Glutamatergic neuron (in vitro differentiated cells): ENCODE measurements around the gene ATXN2. TPM values are rescaled to one million over a fixed set of nuclear protein-coding genes. Genes with fewer than 3 reads are reported as not detected.

Source experiments
- DNase-seq: peaks from one replicate; pipeline ENCODE4 v3.0.0; 2022
- H3K27ac Mint-ChIP-seq: one replicate; pipeline ENCODE4 v1.8.0; 2020; ENCODE audit warnings: mild to moderate bottlenecking, mixed read lengths, inconsistent platforms; ENCODE audit not compliant: unreplicated experiment
- H3K27me3 Mint-ChIP-seq: one replicate; pipeline ENCODE4 v1.8.0; 2020; ENCODE audit warnings: mild to moderate bottlenecking, moderate library complexity, mixed read lengths, inconsistent platforms; ENCODE audit not compliant: unreplicated experiment
- H3K36me3 Mint-ChIP-seq: one replicate; pipeline ENCODE4 v1.8.0; 2020; ENCODE audit warnings: mild to moderate bottlenecking, mixed read lengths, inconsistent platforms; ENCODE audit not compliant: unreplicated experiment
- H3K4me1 Mint-ChIP-seq: one replicate; pipeline ENCODE4 v1.8.0; 2020; ENCODE audit warnings: mild to moderate bottlenecking, low read depth, mixed read lengths, inconsistent platforms; ENCODE audit not compliant: unreplicated experiment
- H3K4me3 Mint-ChIP-seq: one replicate; pipeline ENCODE4 v1.8.0; 2020; ENCODE audit warnings: mild to moderate bottlenecking, mixed read lengths, inconsistent platforms; ENCODE audit not compliant: unreplicated experiment
- H3K9me3 Mint-ChIP-seq: one replicate; pipeline ENCODE4 v1.8.0; 2020; ENCODE audit warnings: mild to moderate bottlenecking, moderate library complexity, mixed read lengths, inconsistent platforms; ENCODE audit not compliant: unreplicated experiment
- CTCF ChIP-seq: fragments of 200-600 bp; sonication (generic); IDR thresholded peaks from one replicate; pipeline ENCODE4 v1.5.0; 2021; ENCODE audit not compliant: partially characterized antibody, unreplicated experiment
- total RNA-seq: library from RNA; stranded (reverse); fragmentation: NEBNext Ultra II Directional; extraction: Animal tissue kit (Norgen Biotek cat#: 25700); gene quantifications from one replicate; pipeline ENCODE4 v1.2.1, GENCODE V29; 2021; ENCODE audit not compliant: unreplicated experiment

Gene ATXN2
- total RNA-seq, 1 donor from 2014 or later: 80.8 TPM

- H3K9me3 Mint-ChIP-seq: peaks cover 11% of the 10 kb centered on the region
- H3K4me3 Mint-ChIP-seq: no peak overlapping the region
- H3K36me3 Mint-ChIP-seq: no peaks in the 10 kb centered on the region
Observed at GRCh38 chr12:111444314-111444924, 154.7 kb downstream of the ATXN2 start.

GRCh38 chr12:111443586-111443985 is 155.5 kb downstream of the ATXN2 start:
- no peak for TF ChIP-seq CTCF
- no peak for DNase-seq
- H3K4me3 Mint-ChIP-seq: no peak overlapping the region
- H3K27ac Mint-ChIP-seq: peak overlapping the region; percentile 29
- H3K4me1 Mint-ChIP-seq: peaks cover 27% of the 10 kb centered on the region
- no peaks in the 10 kb centered on the region for H3K36me3 Mint-ChIP-seq
- H3K9me3 Mint-ChIP-seq: peaks cover 9% of the 10 kb centered on the region
- peaks cover 27% of the 10 kb centered on the region for H3K27me3 Mint-ChIP-seq

More at GRCh38 chr12:111444314-111444924, 154.7 kb downstream of the ATXN2 start:
- no peak for TF ChIP-seq CTCF
- DNase-seq: no peak
- peaks cover 24% of the 10 kb centered on the region for H3K27me3 Mint-ChIP-seq
- H3K27ac Mint-ChIP-seq: no peak overlapping the region
- H3K4me1 Mint-ChIP-seq: peaks cover 25% of the 10 kb centered on the region

- DNase-seq: no peak
- no peaks in the 10 kb centered on the region for H3K36me3 Mint-ChIP-seq
- no peak for TF ChIP-seq CTCF
- peaks cover 10% of the 10 kb centered on the region for H3K9me3 Mint-ChIP-seq
- H3K27ac Mint-ChIP-seq: peak overlapping the region; percentile 29
- H3K4me1 Mint-ChIP-seq: peaks cover 30% of the 10 kb centered on the region
- no peak overlapping the region for H3K4me3 Mint-ChIP-seq
- peaks cover 26% of the 10 kb centered on the region for H3K27me3 Mint-ChIP-seq
Observed at GRCh38 chr12:111443086-111443485, 156.0 kb downstream of the ATXN2 start.

- no peak for DNase-seq
- H3K36me3 Mint-ChIP-seq: no peaks in the 10 kb centered on the region
- peaks cover 24% of the 10 kb centered on the region for H3K27me3 Mint-ChIP-seq
- peaks cover 30% of the 10 kb centered on the region for H3K4me1 Mint-ChIP-seq
- no peak overlapping the region for H3K27ac Mint-ChIP-seq
- H3K4me3 Mint-ChIP-seq: no peak overlapping the region
- no peak for TF ChIP-seq CTCF
- peaks cover 10% of the 10 kb centered on the region for H3K9me3 Mint-ChIP-seq
Observed at GRCh38 chr12:111442301-111443045, 156.6 kb downstream of the ATXN2 start.
